Left kidney (tissue), 2 donors: ENCODE data around the gene LST1. TPM values are rescaled to one million over a fixed set of nuclear protein-coding genes. Genes with fewer than 3 reads are reported as not detected.
A peak's percentile ranks its signal among the peaks of the same experiment; 100 is the strongest.

Experiments
- DNase-seq: peaks from one replicate; pipeline ENCODE4 v3.0.0-alpha.2; 2013
- polyA plus RNA-seq: library from polyadenylated mRNA; unstranded; fragments of 120-200 nt; gene quantifications from one replicate; pipeline ENCODE4 v1.2.1, GENCODE V29; 2013; ENCODE audit not compliant: insufficient read length

Gene LST1
- polyA plus RNA-seq, 1 donor: 2.6 TPM

- peak; percentile 69 for DNase-seq
Observed at GRCh38 chr6:31620586-31621319, 34.7 kb downstream of the LST1 start, which contains the start of gene PRRC2A. PRRC2A (plus strand) TSS chr6:31620715; CDS start chr6:31622790, 2,075 bp downstream.

- DNase-seq: no peak
Observed at GRCh38 chr6:31621320-31621939, 35.4 kb downstream of the LST1 start.

GRCh38 chr6:31621991-31622390 lies 35.9 kb downstream of the LST1 start:
- DNase-seq: no peak

GRCh38 chr6:31622684-31623091 lies 36.6 kb downstream of the LST1 start:
- DNase-seq: no peak

- no peak for DNase-seq
Observed at GRCh38 chr6:31624070-31624469, 38.0 kb downstream of the LST1 start.

- DNase-seq: no peak
Observed at GRCh38 chr6:31626952-31627351, 40.9 kb downstream of the LST1 start.

- no peak for DNase-seq
Observed at GRCh38 chr6:31627690-31628287, 41.7 kb downstream of the LST1 start.

GRCh38 chr6:31629014-31629413 lies 42.9 kb downstream of the LST1 start:
- no peak for DNase-seq

GRCh38 chr6:31630177-31630934 lies 44.3 kb downstream of the LST1 start:
- DNase-seq: no peak

- DNase-seq: no peak
Observed at GRCh38 chr6:31631209-31631608, 45.1 kb downstream of the LST1 start.

- DNase-seq: no peak
Observed at GRCh38 chr6:31631681-31632278, 45.7 kb downstream of the LST1 start.

- DNase-seq: no peak
Observed at GRCh38 chr6:31632279-31632946, 46.3 kb downstream of the LST1 start.

- no peak for DNase-seq
Observed at GRCh38 chr6:31633447-31633846, 47.4 kb downstream of the LST1 start.

GRCh38 chr6:31634131-31634530 lies 48.1 kb downstream of the LST1 start:
- DNase-seq: no peak

- no peak for DNase-seq
Observed at GRCh38 chr6:31634969-31635575, 49.0 kb downstream of the LST1 start.

- DNase-seq: no peak
Observed at GRCh38 chr6:31636698-31637596, 50.9 kb downstream of the LST1 start.
